T-helper 2 cell treated with Interferon-gamma antibody and Interleukin-4, amounts not matched to agents 100 ng/mL and 5 ng/mL, for 36 hours (primary cell): ENCODE measurements around the gene ARID1A. TPM values are rescaled to one million over a fixed set of nuclear protein-coding genes. Genes with fewer than 3 reads are reported as not detected.
"Not testable (repeated sequence)": the region's sequence is repeated elsewhere in the genome, so short reads cannot be mapped to it uniquely, and the experiment has no call there.

Experiments used
- intact Hi-C: fragments of 100-400 bp; cut with micrococcal nuclease; formaldehyde crosslinking; loops from one replicate; pipeline ENCODE4 v1.15.1; 2023
- total RNA-seq: library from RNA; stranded (reverse); gene quantifications from 2 replicates; pipeline ENCODE4 v1.2.3, GENCODE V29; 2022

Gene ARID1A
- total RNA-seq: 135 and 138 TPM in 2 replicates

DNA sequence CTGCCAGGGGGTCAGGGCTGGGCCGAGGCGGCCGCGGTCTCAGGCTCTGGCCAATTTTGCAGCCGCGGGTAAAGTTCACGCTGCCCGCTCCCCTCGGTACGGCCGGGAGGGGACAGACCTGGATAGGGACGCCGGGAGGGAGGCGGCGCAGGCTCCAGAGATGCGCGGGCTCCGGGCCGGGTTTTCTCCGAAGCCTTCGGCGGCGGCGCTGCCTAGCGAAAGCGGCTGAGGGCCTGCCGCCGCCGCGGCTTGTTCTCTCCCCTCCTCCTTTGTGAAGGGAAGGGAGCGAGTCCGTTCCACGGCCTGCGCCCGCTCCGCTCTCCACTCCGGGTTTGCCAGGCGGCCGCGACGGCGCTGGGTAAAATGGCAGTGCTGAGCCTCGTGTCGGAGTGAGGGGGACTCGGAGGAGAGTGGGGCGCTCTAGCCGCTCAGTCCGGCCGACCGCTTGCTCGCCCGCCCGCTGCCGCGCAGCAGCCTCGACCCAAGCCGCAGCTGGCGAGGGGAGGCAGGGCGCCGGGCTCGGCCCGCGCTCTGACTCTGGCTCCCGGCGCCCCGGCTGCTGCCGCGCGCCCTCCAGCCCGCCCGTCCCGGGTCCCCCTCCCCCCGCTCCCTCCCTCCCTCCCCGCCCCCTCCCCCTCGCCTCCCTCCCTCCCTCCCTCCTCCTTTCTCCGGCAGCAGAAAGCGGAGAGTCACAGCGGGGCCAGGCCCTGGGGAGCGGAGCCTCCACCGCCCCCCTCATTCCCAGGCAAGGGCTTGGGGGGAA, at the start of gene ARID1A:
Gene ARID1A, plus strand, starts transcription at position 660 of the 763 bp plus-strand sequence. CDS start 389 bp downstream, outside the sequence.
- intact Hi-C loops: loop anchor here (1.0 to 5.0 kb wide), 3 partner anchors 93 to 223 kb away; partner anchors contain the start of gene HMGN2

DNA sequence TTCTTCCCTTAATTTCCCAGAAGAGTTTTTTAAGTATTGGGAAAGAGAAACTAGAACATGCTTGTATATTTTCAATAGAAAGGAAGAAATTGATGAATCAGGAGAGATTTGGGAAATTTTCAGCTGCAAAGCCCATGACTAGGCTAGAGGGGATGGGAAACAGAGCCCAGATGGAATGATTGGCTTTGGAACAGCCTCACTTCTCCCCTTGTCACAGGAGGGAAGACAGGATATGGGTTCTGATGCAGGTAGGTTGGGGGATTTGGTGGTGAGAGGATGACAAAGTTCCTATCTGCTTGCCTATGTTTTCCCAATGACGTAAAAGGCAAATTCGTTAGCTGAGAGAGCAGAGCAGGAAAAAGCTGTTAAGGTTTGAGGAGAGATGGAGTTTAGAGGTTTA, 31.0 kb upstream of the ARID1A start:
- intact Hi-C loops: no loop called here

DNA sequence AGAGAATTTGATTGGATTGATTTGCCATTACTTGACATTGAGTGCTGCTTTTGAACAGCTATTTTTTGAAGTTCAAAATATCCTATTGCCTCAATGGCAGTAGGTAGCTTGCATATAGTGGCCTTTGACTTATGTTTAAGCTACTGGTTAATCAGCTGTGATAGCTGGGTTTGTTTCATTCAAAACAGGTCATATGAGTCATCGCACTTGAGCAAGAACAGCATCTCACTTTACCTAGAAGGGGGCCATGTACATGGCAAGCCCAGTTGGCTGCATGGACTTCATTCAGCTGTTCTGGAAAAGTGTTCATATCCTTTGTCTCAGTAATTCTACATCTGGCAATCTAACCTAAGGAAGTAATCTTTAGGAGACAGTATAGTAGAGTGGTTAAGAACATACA, 29.0 kb upstream of the ARID1A start:
- intact Hi-C loops: no loop called here

DNA sequence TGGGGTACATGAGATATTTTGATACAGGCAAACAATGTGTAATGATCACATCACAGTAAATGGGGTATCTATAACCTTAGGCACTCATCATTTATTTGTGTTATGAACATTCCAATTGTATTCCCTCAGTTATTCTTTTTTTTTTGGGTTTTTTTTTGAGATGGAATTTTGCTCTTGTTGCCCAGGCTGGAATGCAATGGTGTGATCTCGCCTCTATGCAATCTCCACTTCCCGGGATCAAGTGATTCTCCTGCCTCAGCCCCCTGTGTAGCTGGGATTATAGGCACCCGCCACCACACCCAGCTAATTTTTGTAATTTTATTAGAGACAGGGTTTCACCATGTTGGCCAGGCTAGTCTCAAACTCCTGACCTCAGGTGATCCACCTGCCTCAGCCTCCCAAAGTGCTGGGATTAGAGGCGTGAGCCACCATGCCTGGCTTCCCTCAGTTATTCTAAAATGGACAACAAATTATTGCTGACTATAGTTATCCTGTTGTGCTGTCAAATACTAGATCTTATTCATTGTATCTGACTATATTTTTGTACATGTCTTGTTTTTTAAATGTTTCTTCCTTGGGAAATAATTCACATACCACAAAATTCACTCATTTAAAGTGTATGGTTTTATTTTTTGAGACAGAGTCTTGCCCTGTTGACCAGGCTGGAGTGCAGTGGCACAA, 27.6 kb upstream of the ARID1A start:
- intact Hi-C loops: not testable (repeated sequence)

DNA sequence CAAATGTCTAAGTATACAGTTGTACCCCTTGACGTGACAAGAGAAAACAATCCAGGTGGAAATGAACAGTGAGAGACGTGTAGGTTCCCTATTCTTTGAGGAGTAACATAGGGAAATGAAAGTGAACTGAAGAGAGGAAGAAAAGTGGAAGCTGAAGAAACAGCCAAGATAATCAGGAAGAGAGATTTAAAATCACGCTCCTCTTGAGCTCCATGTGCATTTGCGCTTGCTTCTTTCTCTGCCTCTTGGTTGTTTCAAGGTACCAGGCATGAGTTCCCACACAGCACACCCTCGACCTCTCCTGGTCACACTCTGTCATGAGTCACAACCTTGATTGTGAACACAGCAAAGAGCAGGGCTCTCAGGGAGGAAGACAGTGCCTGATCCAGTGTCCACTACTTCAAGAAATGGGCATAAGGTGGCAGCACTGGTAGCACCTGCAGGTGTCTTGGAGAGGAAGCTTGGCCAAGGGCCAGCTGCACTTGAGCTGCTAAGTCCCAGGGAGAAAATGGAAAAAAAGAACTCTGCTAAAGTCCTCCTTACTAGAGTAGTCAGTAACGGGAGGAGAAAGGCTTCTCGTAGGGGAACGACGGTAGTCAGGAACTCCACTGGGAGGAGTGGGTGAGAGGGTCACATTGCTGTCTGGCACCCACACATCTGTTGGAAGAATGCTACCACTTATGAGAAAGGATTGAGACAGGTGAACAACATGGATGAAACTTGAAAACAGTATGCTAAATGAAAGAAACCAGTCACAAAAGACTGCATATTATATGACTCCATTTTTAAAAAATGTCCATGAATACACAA, 18.3 kb upstream of the ARID1A start:
- intact Hi-C loops: loop anchor here (1.0 kb wide), 1 partner anchor 75 kb away; no protein-coding TSS in a partner anchor

DNA sequence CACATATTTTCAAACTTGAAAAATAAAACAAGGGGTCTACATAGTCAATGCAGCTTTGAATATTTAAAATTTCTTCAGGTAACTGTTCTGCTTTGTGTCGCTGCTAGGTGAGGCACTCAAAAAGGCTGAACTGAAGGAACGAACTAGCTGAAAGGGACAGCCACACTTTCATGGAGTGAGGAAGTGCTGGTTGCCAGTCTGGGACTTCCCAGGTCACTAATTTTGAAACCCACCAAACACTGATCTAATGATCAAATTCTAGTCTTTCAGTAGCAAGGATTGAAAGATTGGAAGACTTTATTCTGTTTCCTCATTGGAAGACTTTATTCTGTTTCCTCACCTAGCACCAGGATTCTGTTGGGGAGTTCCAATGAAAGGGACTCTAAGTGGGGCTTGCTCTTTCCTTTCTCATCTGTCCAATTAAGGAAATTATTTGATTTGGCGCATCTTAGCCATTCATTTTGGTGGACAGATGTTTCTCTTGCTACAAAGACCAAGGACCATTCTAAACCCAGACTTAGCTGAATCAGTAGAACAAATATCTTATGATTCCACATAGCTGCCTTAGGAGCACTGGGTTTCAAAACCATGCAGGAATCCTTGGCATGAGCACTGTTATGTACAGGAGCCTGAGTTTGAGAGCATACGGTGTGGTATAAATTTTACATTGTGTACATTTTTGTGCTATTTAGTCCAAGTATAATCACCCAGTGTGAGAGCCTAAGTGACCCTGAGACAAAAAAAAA, 10.9 kb upstream of the ARID1A start:
- intact Hi-C loops: no loop called here

DNA sequence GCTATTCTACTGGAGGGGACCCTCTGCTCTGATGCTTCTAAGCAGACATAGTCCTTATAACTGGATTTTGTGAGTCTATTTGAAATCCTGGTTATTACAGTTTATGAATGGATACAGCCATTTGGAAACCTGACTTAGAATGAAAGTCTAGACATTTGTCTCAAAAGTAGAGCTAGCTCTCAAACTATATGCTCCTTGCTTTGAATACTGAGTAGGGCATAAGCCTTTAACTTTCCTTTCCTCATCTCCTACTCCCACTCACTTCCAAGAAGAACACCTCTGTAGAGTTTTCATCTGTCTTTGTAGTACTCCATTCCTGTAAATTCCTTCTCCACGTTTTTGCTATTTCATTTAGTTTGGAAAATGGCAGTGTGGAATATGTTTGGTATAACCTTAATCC, 9.0 kb upstream of the ARID1A start:
- intact Hi-C loops: no loop called here

DNA sequence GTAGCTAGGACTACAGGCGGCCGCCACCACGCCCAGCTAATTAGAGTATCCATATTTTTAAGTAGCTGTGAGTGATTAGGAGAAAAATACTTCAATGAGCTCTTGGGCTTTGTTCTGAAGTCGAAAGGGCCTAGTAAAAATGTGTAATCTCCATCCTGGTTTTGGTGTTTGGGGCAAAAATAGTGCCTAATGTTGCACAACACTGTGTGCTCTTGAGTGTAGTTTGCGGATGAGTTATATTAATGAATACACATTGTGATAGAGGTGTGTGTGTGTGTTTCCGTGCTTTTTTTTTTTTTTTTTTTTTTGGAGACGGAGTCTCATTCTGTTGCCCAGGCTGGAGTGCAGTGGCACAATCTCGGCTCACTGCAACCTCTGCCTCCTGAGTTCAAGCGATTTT, 6.3 kb upstream of the ARID1A start:
- intact Hi-C loops: no loop called here

DNA sequence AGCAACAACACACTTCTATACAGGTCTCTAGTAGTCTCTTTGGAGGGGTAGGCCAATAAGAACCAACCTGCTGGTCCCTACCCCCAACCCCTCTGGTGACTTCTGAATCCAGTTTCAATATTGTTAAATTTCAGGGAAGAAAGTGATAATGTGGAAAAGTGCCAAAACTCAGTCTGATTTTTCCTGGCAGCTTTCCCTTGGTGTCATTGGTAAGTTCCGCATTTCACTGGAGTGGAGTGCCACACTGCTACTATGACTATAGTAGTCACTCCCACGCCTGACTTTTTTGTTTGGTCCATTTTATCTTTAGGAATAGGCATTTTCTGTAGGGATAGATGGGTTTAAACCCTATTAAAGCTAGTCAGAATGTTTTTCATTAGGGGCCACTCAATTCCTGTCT, 5.7 kb upstream of the ARID1A start:
- intact Hi-C loops: no loop called here

DNA sequence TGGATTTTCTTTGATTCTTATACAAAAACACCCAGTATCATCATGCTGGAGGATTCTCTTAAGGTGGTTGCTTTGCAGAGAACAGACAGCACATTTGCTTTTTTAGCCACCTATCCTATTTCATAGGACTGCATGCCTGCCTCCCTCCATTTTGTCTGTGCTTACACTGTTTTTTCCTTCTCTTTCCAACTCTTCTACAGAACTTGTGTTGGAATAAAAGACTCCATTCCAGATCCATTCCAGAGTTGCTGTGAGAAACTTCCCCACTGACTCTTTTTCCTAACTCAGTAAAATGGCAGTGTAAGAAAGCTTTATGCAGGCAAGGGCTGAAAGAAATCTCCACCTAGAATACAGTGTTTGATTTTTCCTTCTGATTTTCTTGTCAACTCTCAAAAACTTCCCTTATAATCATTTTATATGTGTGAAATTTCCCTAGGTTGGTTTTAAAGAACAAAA, 5.2 kb upstream of the ARID1A start:
- intact Hi-C loops: no loop called here

DNA sequence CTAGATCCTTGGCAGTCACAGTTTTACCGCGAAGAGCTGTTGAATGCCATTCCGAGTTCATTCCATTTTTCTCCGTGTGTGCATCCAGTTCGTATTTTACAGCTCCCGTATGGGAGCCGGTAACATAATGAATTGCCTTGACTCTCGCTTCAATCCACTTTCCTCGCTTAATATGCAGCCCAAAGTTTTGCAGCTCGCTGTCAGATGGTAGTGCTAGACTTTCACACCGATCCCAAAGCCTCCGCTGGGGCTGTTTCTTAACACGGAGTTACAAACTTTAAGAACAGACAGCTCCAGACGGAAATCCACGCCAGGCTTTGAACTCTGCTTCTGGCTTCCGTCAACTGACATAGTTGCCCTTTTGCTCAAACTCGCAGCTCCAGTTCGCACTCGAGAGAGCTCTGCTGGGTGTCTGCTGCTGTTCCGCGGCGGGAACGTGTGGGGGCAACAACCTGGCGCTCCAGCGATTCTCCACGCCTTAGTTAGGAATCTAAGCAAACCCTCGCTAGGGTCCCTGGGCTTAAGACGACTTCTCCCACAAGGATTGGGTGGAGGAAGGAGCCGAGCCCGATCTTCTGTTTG, 3.5 kb upstream of the ARID1A start:
- intact Hi-C loops: no loop called here

DNA sequence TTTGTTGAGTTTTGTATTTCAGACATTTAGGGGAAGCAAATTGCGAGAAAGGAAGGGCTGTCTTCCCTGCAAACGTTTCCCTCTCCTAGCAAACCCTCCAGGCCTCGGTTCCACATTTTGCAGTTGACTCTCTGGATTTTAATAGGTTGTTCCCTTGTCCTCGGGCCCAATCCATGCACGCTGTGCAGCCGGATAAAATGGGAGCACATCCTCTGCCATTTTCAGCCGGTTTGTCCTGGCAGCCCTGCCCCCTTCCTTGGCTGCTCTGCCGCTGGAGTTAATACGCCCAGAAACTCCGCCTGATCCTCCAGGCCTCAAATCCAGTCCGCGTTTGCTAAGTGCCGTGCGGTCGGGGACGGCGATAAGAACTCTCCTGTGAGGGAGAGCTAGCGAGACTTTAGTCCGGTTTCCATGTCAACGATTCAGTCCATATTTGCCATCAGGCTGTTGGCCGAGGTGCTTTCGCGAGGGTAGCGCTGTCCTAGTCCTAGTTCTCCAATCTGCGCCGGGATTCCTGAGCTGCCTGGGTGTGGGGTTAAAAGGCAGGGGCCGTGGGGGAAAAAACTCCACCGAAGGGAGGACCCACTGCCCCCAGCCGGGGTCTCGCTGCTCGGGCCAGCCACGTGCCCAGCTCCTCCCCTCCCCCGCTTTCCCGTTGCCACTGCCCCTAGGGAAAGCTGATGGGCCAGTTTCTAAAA, 2.9 kb upstream of the ARID1A start:
- intact Hi-C loops: loop anchor here (1.0 kb wide), 1 partner anchor 51 kb away; no protein-coding TSS in a partner anchor

DNA sequence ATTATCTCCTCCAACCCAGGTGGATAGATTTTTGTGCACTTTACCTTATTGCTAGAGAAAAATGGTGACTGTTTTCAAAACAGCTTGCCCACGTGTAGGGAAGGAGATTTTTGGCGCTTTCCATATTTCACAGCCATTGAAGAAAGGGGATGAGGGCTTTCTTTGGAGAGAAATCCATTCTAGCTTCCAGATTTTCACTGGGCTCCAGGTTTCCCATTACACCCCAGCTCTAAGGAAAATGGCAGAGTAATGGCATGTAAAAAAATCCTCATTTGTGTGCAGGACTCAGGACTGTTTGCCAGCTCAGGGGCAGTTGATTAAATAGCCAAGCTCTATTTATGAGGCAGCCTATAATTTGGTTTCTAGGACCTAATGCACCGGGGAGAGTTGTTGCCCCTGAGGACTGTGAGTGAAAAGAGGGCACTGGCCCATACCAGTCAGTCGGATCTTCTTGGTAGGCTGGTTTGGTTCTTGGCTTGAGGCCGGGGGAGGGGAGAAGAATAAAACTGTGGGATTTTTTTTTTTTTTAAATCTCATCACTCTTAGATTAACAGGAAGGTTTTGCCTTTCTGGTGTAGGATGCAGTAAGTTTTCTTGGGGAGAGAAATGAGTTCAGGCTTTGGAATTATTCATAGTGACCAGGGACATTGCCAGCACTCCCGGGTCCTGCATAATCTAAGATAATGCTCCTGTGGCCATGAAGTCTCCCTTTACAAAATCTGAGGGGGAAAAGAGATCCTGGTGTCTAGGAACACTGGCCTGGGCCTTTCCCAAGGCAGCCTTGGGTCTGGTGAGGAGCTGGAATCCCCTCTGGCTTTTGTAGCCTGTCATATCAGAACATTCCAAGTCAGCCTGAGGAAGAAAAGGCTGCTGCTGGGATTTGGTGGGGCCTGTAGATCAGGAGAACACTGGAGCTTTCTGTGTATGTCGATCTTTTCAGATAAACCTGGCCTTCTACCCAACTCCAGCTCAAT, 1.9 kb upstream of the ARID1A start:
- intact Hi-C loops: loop anchor here (1.0 kb wide), 1 partner anchor 50 kb away; no protein-coding TSS in a partner anchor

DNA sequence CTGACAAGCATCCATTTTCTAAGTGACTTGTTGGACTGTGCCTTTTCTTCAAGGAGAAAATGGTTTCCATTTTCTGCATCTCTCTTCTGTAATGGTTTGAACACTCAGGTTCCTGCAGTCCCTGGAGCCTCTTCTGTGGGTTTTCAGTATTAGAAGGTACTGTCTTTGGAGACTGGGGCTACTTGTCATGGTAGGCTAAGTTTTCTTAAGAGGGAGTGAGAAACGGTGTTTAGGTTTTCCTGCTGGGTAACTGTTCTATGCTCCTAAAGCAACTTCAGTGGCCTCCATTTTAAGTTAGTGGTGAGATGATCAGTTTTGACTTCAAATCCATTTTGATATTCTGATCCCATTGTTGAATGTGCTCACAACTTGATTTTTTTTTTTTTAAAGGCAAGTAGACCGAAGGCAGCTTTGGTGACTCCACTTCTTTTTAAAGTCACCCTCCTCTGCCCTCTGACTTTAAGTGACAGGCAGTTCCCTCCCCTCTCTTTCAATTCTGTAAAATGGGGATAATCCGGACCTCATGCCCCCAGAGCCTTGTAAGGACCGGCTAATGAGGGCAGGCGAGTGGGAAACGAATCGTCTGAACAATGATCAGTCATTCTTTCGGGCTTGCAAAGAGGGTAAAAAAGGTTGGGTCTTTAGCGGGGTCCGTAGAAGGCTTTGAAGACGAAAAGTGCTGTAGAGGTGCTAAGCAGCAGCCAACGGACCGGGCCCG, 1.0 kb upstream of the ARID1A start:
- intact Hi-C loops: loop anchor here (1.0 to 5.0 kb wide), 3 partner anchors 94 to 222 kb away; partner anchors contain the start of gene HMGN2

DNA sequence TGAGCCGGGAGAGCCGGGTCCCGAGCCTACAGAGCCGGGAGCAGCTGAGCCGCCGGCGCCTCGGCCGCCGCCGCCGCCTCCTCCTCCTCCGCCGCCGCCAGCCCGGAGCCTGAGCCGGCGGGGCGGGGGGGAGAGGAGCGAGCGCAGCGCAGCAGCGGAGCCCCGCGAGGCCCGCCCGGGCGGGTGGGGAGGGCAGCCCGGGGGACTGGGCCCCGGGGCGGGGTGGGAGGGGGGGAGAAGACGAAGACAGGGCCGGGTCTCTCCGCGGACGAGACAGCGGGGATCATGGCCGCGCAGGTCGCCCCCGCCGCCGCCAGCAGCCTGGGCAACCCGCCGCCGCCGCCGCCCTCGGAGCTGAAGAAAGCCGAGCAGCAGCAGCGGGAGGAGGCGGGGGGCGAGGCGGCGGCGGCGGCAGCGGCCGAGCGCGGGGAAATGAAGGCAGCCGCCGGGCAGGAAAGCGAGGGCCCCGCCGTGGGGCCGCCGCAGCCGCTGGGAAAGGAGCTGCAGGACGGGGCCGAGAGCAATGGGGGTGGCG, 371 bp downstream of the ARID1A start:
- intact Hi-C loops: loop anchor here (5.0 kb wide), 1 partner anchor 154 kb away; no protein-coding TSS in a partner anchor

DNA sequence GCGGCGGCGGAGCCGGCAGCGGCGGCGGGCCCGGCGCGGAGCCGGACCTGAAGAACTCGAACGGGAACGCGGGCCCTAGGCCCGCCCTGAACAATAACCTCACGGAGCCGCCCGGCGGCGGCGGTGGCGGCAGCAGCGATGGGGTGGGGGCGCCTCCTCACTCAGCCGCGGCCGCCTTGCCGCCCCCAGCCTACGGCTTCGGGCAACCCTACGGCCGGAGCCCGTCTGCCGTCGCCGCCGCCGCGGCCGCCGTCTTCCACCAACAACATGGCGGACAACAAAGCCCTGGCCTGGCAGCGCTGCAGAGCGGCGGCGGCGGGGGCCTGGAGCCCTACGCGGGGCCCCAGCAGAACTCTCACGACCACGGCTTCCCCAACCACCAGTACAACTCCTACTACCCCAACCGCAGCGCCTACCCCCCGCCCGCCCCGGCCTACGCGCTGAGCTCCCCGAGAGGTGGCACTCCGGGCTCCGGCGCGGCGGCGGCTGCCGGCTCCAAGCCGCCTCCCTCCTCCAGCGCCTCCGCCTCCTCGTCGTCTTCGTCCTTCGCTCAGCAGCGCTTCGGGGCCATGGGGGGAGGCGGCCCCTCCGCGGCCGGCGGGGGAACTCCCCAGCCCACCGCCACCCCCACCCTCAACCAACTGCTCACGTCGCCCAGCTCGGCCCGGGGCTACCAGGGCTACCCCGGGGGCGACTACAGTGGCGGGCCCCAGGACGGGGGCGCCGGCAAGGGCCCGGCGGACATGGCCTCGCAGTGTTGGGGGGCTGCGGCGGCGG, 1.0 kb downstream of the ARID1A start:
- intact Hi-C loops: loop anchor here (5.0 kb wide), 1 partner anchor 155 kb away; no protein-coding TSS in a partner anchor
